Bronchial epithelial cell (primary cell): ENCODE results near the gene SLC44A5. TPM values are rescaled to one million over a fixed set of nuclear protein-coding genes. Genes with fewer than 3 reads are reported as not detected.

Experiments used
- DNase-seq: peaks from one replicate; pipeline ENCODE4 v3.0.0-alpha.2; 2010; ENCODE audit warnings: low read depth
- FAIRE-seq: peaks from 2 replicates; lab custom pipeline; 2011; peaks lifted over from hg19 to GRCh38; lab: Jason Lieb, UNC
- H3K27me3 ChIP-seq: 2 replicates; pipeline ENCODE4 v1.5.1; 2011; ENCODE audit warnings: low read length; ENCODE audit not compliant: control insufficient read depth, insufficient read depth
- H3K36me3 ChIP-seq: 2 replicates; pipeline ENCODE4 v1.5.1; 2011; ENCODE audit warnings: low read length; ENCODE audit not compliant: control insufficient read depth, insufficient read depth
- H3K4me3 ChIP-seq: 2 replicates; pipeline ENCODE4 v1.5.1; 2011; ENCODE audit warnings: mild to moderate bottlenecking, low read depth, low read length, control low read depth
- CTCF ChIP-seq: IDR thresholded peaks from 2 replicates; pipeline ENCODE4 v1.5.1; 2011; ENCODE audit warnings: mild to moderate bottlenecking, moderate library complexity, low read length, control low read depth, inconsistent platforms; ENCODE audit not compliant: insufficient read depth, severe bottlenecking
- total RNA-seq: library from RNA; depleted of rRNA; stranded (reverse); fragments of >200 nt; gene quantifications from 2 replicates; pipeline ENCODE4 v1.2.1, GENCODE V29; 2014

SLC44A5 gene
- total RNA-seq, 1 donor from 2014 or later, result under 0.01 TPM

- DNase-seq (no peak), FAIRE-seq (no peak)
- TF ChIP-seq CTCF, result no peak
- H3K36me3 ChIP-seq, result no peaks in the 10 kb centered on the region
- no peak overlapping the region for H3K4me3 ChIP-seq
- H3K27me3 ChIP-seq, result peaks cover 27% of the 10 kb centered on the region
Observed at GRCh38 chr1:75616436-75617433, 5.8 kb upstream of the SLC44A5 start.

- H3K4me3 ChIP-seq, result peak overlapping the region; percentile 8
- no peak for DNase-seq
- no peak for TF ChIP-seq CTCF
- no peaks in the 10 kb centered on the region for H3K36me3 ChIP-seq
- no peak for FAIRE-seq
- peaks cover 27% of the 10 kb centered on the region for H3K27me3 ChIP-seq
Observed at GRCh38 chr1:75615613-75616435, 4.9 kb upstream of the SLC44A5 start.

GRCh38 chr1:75614399-75614756, 3.5 kb upstream of the SLC44A5 start:
- no peak for TF ChIP-seq CTCF
- Histone ChIP-seq H3K27me3 (peaks cover 27% of the 10 kb centered on the region), H3K36me3 (no peaks in the 10 kb centered on the region), H3K4me3 (no peak overlapping the region)
- DNase-seq (no peak), FAIRE-seq (no peak)

GRCh38 chr1:75613916-75614315, 3.0 kb upstream of the SLC44A5 start:
- TF ChIP-seq CTCF, result no peak
- Histone ChIP-seq H3K4me3 (no peak overlapping the region), H3K27me3 (peaks cover 27% of the 10 kb centered on the region), H3K36me3 (no peaks in the 10 kb centered on the region)
- DNase-seq, result no peak
- no peak for FAIRE-seq

GRCh38 chr1:75612976-75613375, 2.1 kb upstream of the SLC44A5 start:
- DNase-seq (no peak), FAIRE-seq (peak; percentile 76)
- Histone ChIP-seq H3K27me3 (peaks cover 27% of the 10 kb centered on the region), H3K4me3 (no peak overlapping the region), H3K36me3 (no peaks in the 10 kb centered on the region)
- no peak for TF ChIP-seq CTCF
